GM18526 (cell line): ENCODE data around the gene FAM222A.

Experiments
- POLR2A ChIP-seq: IDR thresholded peaks from 3 replicates; pipeline ENCODE4 v1.6.1; 2011; ENCODE audit not compliant: insufficient read length; ENCODE audit errors: extremely low read depth

FAM222A gene

DNA sequence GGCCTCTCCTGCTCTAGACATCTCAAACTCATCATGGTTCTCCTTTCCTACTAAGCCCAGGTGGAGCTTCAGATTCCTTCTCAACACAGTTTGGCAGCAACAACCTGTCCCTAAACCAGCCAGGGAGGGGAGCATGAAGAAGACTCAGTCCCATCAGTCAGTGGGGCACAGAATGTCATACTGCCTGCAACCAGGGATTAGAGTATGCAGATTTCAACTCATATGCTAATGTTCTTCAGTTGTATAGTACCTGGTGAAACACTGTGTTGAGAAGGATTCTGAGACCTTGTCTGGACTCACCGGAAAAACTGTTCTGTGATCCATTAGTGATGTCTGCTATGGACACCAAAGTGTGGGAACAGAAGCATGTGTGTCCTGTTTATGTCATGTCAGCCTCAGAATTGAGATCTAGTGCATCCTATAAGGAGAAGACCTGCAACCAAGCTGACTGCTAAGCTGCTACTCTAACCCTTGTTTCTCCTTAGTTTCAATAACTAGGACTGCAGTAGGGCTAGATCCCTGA is 76.0 kb downstream of the FAM222A start:
- no peak for TF ChIP-seq POLR2A

- TF ChIP-seq POLR2A: no peak
Measured at GRCh38 chr12:109792992-109793391, 79.4 kb downstream of the FAM222A start.

- no peak for TF ChIP-seq POLR2A
Measured at GRCh38 chr12:109793411-109793810, 79.8 kb downstream of the FAM222A start.

DNA sequence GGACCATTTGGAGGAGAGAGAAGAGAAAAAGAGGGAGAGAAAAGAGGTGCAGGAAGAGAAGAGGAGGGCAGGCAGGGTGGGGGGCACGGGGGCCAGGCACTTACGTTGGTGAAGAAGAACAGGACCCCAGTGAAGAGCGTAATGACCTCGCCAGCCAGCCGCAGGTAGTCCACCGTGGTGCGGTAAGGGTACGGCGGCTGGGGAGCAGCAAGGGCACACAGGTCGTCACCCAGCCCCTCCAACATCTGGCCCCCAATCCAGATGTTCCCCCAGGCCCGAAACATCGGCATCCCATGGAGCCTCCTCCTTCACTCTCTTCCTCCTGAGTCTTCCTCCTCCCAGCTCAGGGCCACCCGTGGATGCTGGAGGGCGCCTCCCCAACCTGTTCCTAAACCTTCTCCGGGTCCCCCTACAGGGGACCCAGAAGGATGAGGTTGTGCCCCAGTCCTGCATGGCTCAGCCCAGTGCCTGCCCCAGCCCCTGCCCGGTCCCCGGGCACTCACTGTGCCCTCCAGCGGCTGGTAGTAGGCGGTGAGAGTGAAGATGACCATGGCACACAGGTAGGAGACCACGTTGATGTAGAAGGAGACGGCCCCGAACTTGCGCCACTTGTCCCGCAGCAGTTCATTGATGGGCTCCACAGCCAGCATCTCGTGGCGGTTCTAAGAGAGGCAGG is 80.3 kb downstream of the FAM222A start:
- no peak for TF ChIP-seq POLR2A

DNA sequence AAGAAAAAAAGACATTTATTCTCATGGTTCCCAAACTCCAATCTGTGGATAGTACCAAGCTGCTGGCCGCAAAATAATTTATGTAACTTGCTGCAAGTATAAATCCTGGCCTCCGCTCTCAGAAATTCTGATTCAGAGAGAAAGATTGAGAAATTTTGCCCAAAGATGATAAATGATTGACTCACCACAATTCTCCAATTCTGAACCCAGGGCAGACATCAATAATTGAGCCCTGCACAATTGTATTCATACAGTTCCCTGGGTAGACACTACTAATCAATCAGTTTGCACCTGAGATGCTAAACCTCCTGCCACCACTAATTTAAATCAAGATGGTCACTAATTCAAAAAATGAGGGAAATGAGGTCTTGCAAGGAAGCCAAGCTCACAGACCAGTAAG is 81.4 kb downstream of the FAM222A start:
- TF ChIP-seq POLR2A: no peak

- no peak for TF ChIP-seq POLR2A
Measured at GRCh38 chr12:109796057-109796456, 82.4 kb downstream of the FAM222A start.

DNA sequence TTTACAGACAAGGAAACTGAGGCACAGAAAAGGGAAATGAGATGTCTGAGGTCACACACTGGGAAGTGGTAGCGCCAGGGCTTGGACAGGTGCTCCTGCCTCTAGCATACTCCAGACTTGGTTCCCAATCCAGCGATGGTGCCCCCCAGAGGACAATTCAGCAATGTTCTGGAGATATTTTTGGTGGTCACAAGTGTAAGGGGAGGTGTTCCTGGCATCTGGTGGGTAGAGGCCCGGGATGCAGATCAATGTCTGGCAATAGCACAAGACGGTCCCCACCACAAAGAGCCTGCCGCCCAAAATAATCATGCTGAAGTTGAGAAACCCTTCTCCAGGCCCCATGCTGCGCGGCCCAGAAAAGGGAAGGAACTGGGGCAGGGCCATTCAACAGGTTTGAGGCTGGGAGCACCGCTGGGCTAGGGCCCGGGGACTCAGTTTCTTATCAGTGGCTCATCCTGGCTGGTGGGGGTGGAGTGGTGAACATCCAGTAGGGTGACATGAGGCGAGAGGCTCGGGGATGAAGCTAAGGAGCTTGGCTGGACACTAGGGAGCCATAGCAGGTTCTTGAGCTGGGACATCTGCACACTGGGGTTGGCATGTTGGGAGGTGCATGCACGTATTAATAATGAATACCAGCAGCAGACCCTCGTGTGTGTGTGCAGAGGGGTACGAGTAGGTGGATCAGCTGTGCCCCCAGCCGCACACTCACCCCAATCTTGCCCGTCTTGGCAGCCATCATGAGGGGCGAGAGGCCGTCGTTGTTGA is 84.5 kb downstream of the FAM222A start:
- TF ChIP-seq POLR2A: no peak

- no peak for TF ChIP-seq POLR2A
Measured at GRCh38 chr12:109798691-109799090, 85.1 kb downstream of the FAM222A start.

DNA sequence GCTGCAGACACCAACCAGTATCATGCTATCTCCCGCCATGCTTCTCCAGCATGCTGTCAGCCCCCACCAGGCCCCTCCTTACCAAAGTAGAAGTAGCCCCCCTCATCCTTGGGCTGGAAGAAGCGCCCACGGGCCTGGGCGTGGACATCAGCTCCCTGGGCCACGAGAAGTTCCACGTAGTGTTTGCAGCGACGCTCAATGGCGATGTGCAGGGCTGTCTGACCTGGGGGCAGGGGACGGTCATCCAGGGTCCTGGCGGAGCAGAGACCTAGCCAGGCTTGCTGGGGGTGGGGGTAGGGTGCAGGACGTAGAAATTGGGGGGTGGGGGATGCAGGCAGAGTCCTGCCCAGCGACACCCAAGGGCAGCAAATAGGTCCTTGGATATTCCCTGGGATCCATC is 86.9 kb downstream of the FAM222A start:
- TF ChIP-seq POLR2A: no peak

DNA sequence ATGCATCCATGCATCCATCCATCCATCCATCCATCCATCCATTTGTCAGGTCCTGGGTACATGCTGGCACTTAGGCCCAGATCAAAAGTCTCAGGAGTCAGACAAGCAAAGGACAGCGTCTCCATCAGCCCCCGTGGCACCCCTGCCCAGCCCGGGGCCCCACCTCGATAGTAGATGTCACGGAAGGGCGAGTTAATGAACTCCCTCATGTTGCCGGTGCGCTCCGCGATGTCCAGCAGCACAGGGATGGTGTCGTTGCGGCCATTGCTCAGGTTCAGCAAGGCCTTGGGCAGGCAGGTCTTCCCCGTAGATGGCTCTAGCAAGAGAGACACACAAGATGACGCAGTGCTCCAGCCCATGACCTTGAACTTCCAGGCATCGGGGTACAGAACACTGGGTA is 89.2 kb downstream of the FAM222A start:
- TF ChIP-seq POLR2A: no peak

DNA sequence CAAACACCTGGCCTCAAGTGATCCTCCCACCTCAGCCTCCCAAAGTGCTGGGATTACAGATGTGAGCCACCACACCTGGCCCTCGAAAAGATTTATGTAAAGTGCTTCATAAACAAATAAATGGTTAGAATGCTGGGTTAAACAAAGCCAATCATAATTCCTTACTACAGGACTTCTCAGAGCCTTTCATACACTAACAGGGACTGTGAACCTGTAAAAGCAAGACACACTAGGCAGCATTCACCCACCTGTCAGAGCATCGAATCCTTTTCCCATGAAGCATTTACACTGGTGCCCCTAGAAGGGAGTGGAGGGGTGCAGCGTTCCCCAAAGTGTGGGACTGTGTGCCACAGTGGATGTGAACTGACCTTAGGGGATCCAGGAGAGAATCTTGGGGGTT is 90.1 kb downstream of the FAM222A start:
- TF ChIP-seq POLR2A: no peak

DNA sequence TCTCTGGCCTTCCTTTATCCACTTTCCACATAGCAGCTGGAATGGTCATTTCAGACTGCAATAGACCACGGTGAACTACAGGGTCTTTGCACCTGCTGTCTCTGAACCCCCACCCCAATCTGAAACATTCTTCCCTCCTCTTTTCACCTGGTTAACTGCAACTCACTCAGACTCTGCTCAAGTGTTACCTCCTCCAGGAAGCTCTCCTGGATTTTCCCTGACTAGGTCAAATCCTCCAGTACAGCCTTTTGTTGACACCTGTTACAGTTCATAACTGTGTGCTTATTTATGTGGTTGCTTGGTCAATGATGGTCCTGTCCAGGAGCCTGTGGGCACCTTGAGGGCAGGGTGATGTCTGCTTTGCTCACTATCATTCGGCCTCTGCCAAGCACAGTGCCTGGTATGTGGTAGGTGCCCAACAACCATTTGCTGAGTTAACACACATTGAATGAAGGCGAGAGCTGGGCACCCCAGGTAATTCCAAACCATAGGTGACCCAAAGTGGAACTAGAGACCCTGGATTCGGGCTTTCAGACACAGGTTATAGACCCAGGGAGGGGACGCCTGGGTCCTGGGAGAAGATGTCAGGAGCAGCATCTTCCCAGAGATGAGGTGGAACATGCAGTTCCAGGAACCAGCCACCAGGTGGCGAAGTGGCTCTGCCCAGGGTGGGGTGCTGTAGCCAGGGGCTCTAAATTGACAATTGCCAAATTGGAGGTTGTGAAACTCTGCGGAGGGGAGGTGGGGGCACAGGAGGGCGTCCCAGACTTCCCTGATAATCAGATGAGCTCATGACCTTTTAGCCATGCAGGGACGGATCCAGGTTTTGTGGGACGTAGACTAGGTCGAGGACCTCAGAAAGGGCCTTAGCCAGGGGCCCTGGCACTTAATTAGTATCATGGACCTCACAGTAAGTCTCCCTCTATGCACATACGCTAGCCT is 91.5 kb downstream of the FAM222A start:
- TF ChIP-seq POLR2A: no peak

DNA sequence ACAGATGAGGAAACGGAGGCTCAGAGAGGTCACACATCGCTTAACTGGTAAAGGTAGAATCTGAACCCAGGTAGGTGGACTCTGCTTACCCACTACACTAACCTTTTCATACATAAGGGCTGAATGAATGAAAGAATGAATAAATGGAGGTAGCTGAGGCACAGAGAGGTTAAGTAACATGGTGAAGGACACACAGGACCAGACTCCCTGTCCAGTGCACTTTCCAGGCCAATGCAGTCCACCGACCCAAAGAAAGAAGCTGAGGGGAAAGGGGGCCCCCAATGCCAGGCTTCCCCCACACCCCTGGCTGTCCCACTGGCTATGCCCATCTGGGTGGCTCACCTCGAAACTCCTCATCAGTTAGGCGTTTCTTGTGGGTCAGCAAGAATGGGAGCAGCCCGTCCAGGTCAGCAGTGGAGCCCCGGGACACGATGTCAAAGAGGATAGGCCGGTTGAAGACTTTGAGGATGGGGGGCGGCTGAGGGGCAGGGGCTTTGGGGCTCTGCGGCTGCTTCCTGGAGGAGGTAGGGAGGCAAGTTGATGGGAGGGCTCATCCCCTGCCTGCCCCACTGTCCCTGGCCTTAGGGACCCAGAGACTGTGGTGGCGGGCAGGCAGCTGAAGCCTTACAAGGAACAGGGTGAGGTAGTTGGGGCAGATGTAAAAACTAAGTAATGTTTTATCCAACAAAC is 94.5 kb downstream of the FAM222A start:
- no peak for TF ChIP-seq POLR2A

GRCh38 chr12:109808876-109809646 is 95.4 kb downstream of the FAM222A start:
- no peak for TF ChIP-seq POLR2A
